ENCODE measurements around the gene TRUB1. TPM values are rescaled to one million over a fixed set of nuclear protein-coding genes. Genes with fewer than 3 reads are reported as not detected.
A peak's percentile ranks its signal among the peaks of the same experiment; 100 is the strongest.

Gene TRUB1
- total and polyA plus RNA-seq, 2 of the 4 experiments (the other 2 are of a cell fraction), result 9.1 to 17.9 TPM

DNA sequence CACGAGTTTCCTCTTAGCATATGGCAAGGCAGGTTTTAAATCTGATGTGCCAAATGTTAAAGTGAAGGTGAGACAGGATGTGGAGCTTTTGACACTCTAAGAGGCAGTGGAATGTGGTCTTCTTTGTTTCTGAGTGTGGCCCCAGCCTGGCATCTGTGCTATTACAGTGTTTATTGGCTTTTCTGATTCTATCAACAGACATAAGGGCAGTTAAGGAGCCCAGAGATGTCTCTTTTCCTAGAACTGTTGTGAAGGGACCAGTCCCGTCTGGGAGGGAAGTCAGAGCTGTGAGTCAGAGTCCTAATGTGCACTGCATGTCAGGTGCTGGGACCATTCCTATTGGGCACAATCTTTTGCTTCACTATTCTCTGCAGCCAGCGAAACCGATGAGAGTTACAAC is 32.5 kb downstream of the TRUB1 start:
- ATAC-seq (ENCODE audit: low read depth) (peak; percentile 76), DNase-seq (peak; percentile 8)
- Histone ChIP-seq H3K4me2 (ENCODE audit: low read depth, low read length) (peak overlapping the region; percentile 25; the same call in 1 of the 2 replicates), H3K27me3 (ENCODE audit: control insufficient read depth, insufficient read depth, low read length) (no peaks in the 10 kb centered on the region), H4K5ac (ENCODE audit: low read depth, low read length) (no peak overlapping the region), H3K27ac (ENCODE audit: insufficient read depth, low read length) (no peak overlapping the region), H3K14ac (replicated peaks; ENCODE audit: low read depth, low read length) (no peak overlapping the region), H4K8ac (ENCODE audit: low read depth in 2 of 2, low read length in 2 of 2) (no peak overlapping the region), H3K4me1 (ENCODE audit: control insufficient read depth, insufficient read depth, low read length) (no peaks in the 10 kb centered on the region), H2BK20ac (ENCODE audit: low read depth, low read length) (no peak overlapping the region), H3K79me1 (ENCODE audit: low read depth in 1 of 2, low read length in 2 of 2) (peaks cover 10 to 19% of the 10 kb centered on the region in 2 experiments), H3K36me3 (ENCODE audit: control insufficient read depth, insufficient read depth, low read length) (peaks cover 3% of the 10 kb centered on the region; the same call in 1 of the 2 replicates), H3K9ac (ENCODE audit: low read depth, low read length) (no peak overlapping the region), H3K9me1 (ENCODE audit: insufficient read depth, low read length) (no peaks in the 10 kb centered on the region; the same call in 1 of the 2 replicates), H2BK120ac (ENCODE audit: low read depth, low read length) (no peak overlapping the region), H3K23ac (ENCODE audit: low read depth, low read length) (no peak overlapping the region), H4K20me1 (ENCODE audit: insufficient read depth, low read length) (no peaks in the 10 kb centered on the region; the same call in 1 of the 2 replicates), H2AK9ac (replicated peaks; ENCODE audit: low read depth, low read length, poor library complexity) (no peak overlapping the region), H2BK15ac (ENCODE audit: low read depth, low read length) (no peak overlapping the region), H2BK5ac (ENCODE audit: low read depth, low read length, poor library complexity, severe bottlenecking) (no peak overlapping the region), H2AFZ (replicated peaks; ENCODE audit: low read length, poor library complexity) (no peak overlapping the region), H4K91ac (ENCODE audit: insufficient read depth, low read depth, low read length) (no peak overlapping the region), H3K18ac (ENCODE audit: low read depth, low read length) (no peak overlapping the region), H3K56ac (ENCODE audit: extremely low read depth, insufficient read depth, low read length) (no peak overlapping the region), H3K9me3 (ENCODE audit: control insufficient read depth, insufficient read depth, low read length) (no peaks in the 10 kb centered on the region), H3K4ac (ENCODE audit: low read depth, low read length) (no peak overlapping the region), H2AK5ac (ENCODE audit: low read depth, low read length) (no peak overlapping the region), H3K4me3 (ENCODE audit: insufficient read depth, low read depth, low read length) (no peak overlapping the region)
- in situ Hi-C loops (cut with MboI; ENCODE audit: low sequenced_read_pairs) (no loop called here), intact Hi-C loops (cut with micrococcal nuclease) (no loop called here), dilution Hi-C loops (cut with HindIII; ENCODE audit: low sequenced_read_pairs, unreplicated experiment) (no loop called here)
- WGBS, 2 experiments (ENCODE audit: extremely low coverage in 2 of 2, insufficient read length in 1 of 2), result no CpG with 5 or more reads among the region's 4 CpGs
- no TSS peak for BruUV-seq (replicated peaks)
- ChIA-PET POLR2A (ENCODE audit: unreplicated experiment) (no interaction called here), CTCF (interaction anchor here (0.7 kb wide), 1 partner anchor 105 kb away, joined by 3 read pairs; no protein-coding TSS in a partner anchor)
- no peak for TF ChIP-seq CEBPB (IDR thresholded peaks at IDR 0.05; ENCODE audit: low read depth, low read length)
- TF ChIP-seq MAZ (IDR thresholded peaks at IDR 0.05; ENCODE audit: borderline replicate concordance, low read depth, low read length), result no peak
- TF ChIP-seq USF2 (IDR thresholded peaks at IDR 0.05; ENCODE audit: low read depth, low read length), result no peak
- no peak for TF ChIP-seq ELK1 (IDR thresholded peaks at IDR 0.05; ENCODE audit: borderline replicate concordance, low read depth, low read length)
- no peak for TF ChIP-seq RCOR1 (IDR thresholded peaks at IDR 0.05; ENCODE audit: insufficient replicate concordance, low read length)
- TF ChIP-seq RFX5 (IDR thresholded peaks at IDR 0.05; ENCODE audit: low read depth, low read length), result no peak
- no peak for TF ChIP-seq MXI1 (IDR thresholded peaks at IDR 0.05; ENCODE audit: borderline replicate concordance, low read depth, low read length)
- TF ChIP-seq RAD21 (IDR thresholded peaks at IDR 0.05; ENCODE audit: low read length), result no peak
- TF ChIP-seq POLR2A (IDR thresholded peaks at IDR 0.05; ENCODE audit: low read depth, low read length), result no peak
